Fibroblast of lung (primary cell): ENCODE measurements around the gene LMF2. TPM values are rescaled to one million over a fixed set of nuclear protein-coding genes. Genes with fewer than 3 reads are reported as not detected.

Experiments used
- DNase-seq, 2 donors: peaks; one replicate each; pipeline versions ENCODE4 v3.0.0 to v3.0.0-alpha.2; 2010; ENCODE audit warnings: low read depth in 2 of 2
- H2AFZ ChIP-seq: 2 replicates; pipeline ENCODE4 v1.5.1; 2012; ENCODE audit warnings: low read length, control low read depth, inconsistent platforms
- H3K27ac ChIP-seq: 2 replicates; pipeline ENCODE4 v1.5.1; 2011; ENCODE audit warnings: low read length, control low read depth; ENCODE audit not compliant: insufficient read depth
- H3K27me3 ChIP-seq: 2 replicates; pipeline ENCODE4 v1.5.1; 2011; ENCODE audit warnings: mild to moderate bottlenecking, low read length; ENCODE audit not compliant: control insufficient read depth, insufficient read depth
- H3K36me3 ChIP-seq: 2 replicates; pipeline ENCODE4 v1.5.1; 2011; ENCODE audit warnings: low read length; ENCODE audit not compliant: control insufficient read depth, insufficient read depth
- H3K4me1 ChIP-seq: 2 replicates; pipeline ENCODE4 v1.5.1; 2011; ENCODE audit warnings: low read length; ENCODE audit not compliant: control insufficient read depth, insufficient read depth; ENCODE audit errors: extremely low read depth
- H3K4me2 ChIP-seq: 2 replicates; pipeline ENCODE4 v1.5.1; 2011; ENCODE audit warnings: low read length, control low read depth; ENCODE audit not compliant: insufficient read depth; ENCODE audit errors: extremely low read depth
- H3K4me3 ChIP-seq, 4 experiments: fragments of 200-600 bp in 1 of 4; sonication (generic) in 1 of 4; replicated peaks in 1 of 4; 2 replicates each; pipeline ENCODE4 v1.5.1; 2011 to 2016; ENCODE audit warnings: low read length in 4 of 4, low read depth in 3 of 4, mild to moderate bottlenecking in 3 of 4, control low read depth in 2 of 4, inconsistent platforms in 1 of 4, mixed read lengths in 1 of 4; ENCODE audit not compliant: insufficient read depth in 1 of 4; ENCODE audit errors: control extremely low read depth in 1 of 4
- H3K79me2 ChIP-seq: 2 replicates; pipeline ENCODE4 v1.5.1; 2012; ENCODE audit warnings: mild to moderate bottlenecking, low read length, inconsistent platforms; ENCODE audit not compliant: control insufficient read depth, insufficient read depth
- H3K9ac ChIP-seq: 2 replicates; pipeline ENCODE4 v1.5.1; 2011; ENCODE audit warnings: mild to moderate bottlenecking, low read length, control low read depth; ENCODE audit not compliant: insufficient read depth
- H3K9me3 ChIP-seq: 2 replicates; pipeline ENCODE4 v1.5.1; 2012; ENCODE audit warnings: low read depth, low read length; ENCODE audit not compliant: control insufficient read depth, insufficient read depth
- H4K20me1 ChIP-seq: 2 replicates; pipeline ENCODE4 v1.5.1; 2011; ENCODE audit warnings: low read length; ENCODE audit not compliant: control insufficient read depth, insufficient read depth; ENCODE audit errors: extremely low read depth
- EZH2 ChIP-seq: IDR thresholded peaks from 2 replicates; pipeline ENCODE4 v1.5.1; 2012; ENCODE audit warnings: low read length, control low read depth, mild to moderate bottlenecking; ENCODE audit errors: missing control alignments
- polyA plus RNA-seq, 2 donors: library from polyadenylated mRNA; depleted of rRNA in 1 of 2; stranded (reverse) in 1 of 2; unstranded in 1 of 2; fragments of >200 nt; gene quantifications; 2 replicates each; pipeline ENCODE4 v1.2.1, GENCODE V29; 2011 to 2012; ENCODE audit warnings: missing spikeins in 1 of 2
- total RNA-seq: library from RNA; depleted of rRNA; stranded (reverse); fragments of >200 nt; gene quantifications from 2 replicates; pipeline ENCODE4 v1.2.1, GENCODE V29; 2014
- TF ChIP-seq, protein P1 (sequence below), 2 donors: IDR thresholded peaks in 1 of 2; conservative IDR thresholded peaks in 1 of 2; 1 replicate in 1 of 2; 2 replicates in 1 of 2; pipeline ENCODE4 v1.5.1; 2011 to 2012; ENCODE audit warnings: low read length in 2 of 2, control low read depth in 1 of 2, inconsistent platforms in 1 of 2, low read depth in 1 of 2, mild to moderate bottlenecking in 1 of 2

The LMF2 gene
- total and polyA plus RNA-seq, 2 donors (not counting 1 experiment from before 2014, with no cell fraction given) = 25.8 to 37.8 TPM

DNA sequence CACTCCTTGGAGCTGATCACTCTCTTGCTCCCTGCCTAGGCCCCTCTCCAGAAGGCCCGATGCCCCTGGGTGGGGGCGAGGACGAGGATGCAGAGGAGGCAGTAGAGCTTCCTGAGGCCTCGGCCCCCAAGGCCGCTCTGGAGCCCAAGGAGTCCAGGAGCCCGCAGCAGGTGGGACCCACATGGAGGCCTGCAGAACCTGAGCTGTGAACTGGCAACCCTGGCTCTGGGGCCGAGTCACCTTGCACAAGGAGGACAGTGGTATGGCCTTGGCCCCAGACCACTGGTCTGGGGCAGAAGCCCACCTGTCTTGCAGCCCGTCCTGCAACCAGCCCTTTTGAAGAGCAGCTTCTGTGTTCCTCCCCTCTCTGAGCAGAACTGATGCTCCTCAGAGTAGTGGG lies 11.6 kb upstream of the LMF2 start:
- Histone ChIP-seq H3K79me2 (peaks cover 27% of the 10 kb centered on the region), H4K20me1 (no peaks in the 10 kb centered on the region), H3K27me3 (no peaks in the 10 kb centered on the region), H3K9me3 (no peaks in the 10 kb centered on the region), H3K36me3 (peaks cover 23% of the 10 kb centered on the region), H3K4me1 (peaks cover 2% of the 10 kb centered on the region), H3K27ac (no peak overlapping the region), H3K9ac (no peak overlapping the region), H3K4me2 (no peak overlapping the region), H2AFZ (no peak overlapping the region), H3K4me3 (no peak overlapping the region)
- no peak for DNase-seq
- TF ChIP-seq, protein P1, sequence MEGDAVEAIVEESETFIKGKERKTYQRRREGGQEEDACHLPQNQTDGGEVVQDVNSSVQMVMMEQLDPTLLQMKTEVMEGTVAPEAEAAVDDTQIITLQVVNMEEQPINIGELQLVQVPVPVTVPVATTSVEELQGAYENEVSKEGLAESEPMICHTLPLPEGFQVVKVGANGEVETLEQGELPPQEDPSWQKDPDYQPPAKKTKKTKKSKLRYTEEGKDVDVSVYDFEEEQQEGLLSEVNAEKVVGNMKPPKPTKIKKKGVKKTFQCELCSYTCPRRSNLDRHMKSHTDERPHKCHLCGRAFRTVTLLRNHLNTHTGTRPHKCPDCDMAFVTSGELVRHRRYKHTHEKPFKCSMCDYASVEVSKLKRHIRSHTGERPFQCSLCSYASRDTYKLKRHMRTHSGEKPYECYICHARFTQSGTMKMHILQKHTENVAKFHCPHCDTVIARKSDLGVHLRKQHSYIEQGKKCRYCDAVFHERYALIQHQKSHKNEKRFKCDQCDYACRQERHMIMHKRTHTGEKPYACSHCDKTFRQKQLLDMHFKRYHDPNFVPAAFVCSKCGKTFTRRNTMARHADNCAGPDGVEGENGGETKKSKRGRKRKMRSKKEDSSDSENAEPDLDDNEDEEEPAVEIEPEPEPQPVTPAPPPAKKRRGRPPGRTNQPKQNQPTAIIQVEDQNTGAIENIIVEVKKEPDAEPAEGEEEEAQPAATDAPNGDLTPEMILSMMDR (conservative IDR thresholded peaks at IDR 0.05 in 1 of 2, IDR thresholded peaks at IDR 0.05 in 1 of 2; ENCODE audit: low read depth in 1 of 2, low read length in 2 of 2) = no peak
- TF ChIP-seq EZH2 = no peak

DNA sequence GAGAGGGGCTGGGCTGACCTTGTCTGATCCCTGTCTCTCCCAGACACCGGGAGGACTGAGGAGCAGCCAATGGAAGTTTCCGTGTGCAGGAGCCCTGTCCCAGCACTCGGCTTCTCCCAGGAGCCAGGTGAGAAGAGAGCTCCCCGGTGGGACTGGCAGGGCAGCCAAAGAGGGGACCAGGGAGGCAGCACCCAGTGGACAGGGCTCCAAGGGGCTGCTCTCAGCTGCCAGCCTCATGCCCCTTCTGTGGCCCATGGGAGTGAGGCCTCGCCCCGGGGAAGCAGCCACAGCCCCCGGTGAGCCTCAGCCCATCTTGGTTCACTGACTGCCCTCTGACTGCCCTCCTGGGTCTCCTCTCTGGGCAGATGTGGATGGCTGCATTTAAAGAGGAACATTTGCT lies 11.1 kb upstream of the LMF2 start:
- H3K79me2 ChIP-seq = peaks cover 22% of the 10 kb centered on the region
- H3K9ac ChIP-seq = no peak overlapping the region
- no peaks in the 10 kb centered on the region for H3K27me3 ChIP-seq
- H3K27ac ChIP-seq = no peak overlapping the region
- H3K4me2 ChIP-seq = no peak overlapping the region
- no peak overlapping the region for H3K4me3 ChIP-seq
- no peaks in the 10 kb centered on the region for H3K4me1 ChIP-seq
- H2AFZ ChIP-seq = no peak overlapping the region
- H3K36me3 ChIP-seq = peaks cover 18% of the 10 kb centered on the region
- H3K9me3 ChIP-seq = no peaks in the 10 kb centered on the region
- DNase-seq = no peak
- no peaks in the 10 kb centered on the region for H4K20me1 ChIP-seq
- no peak for TF ChIP-seq EZH2
- TF ChIP-seq, protein P1 (conservative IDR thresholded peaks at IDR 0.05 in 1 of 2, IDR thresholded peaks at IDR 0.05 in 1 of 2; ENCODE audit: low read depth in 1 of 2, low read length in 2 of 2) = no peak

- no peaks in the 10 kb centered on the region for H3K4me1 ChIP-seq
- no peak overlapping the region for H3K4me2 ChIP-seq
- H3K9me3 ChIP-seq = no peaks in the 10 kb centered on the region
- no peak overlapping the region for H3K27ac ChIP-seq
- H2AFZ ChIP-seq = no peak overlapping the region
- H3K4me3 ChIP-seq = no peak overlapping the region
- H3K79me2 ChIP-seq = peaks cover 23% of the 10 kb centered on the region
- no peak overlapping the region for H3K9ac ChIP-seq
- no peaks in the 10 kb centered on the region for H3K27me3 ChIP-seq
- no peak for TF ChIP-seq EZH2
- TF ChIP-seq, protein P1 (conservative IDR thresholded peaks at IDR 0.05 in 1 of 2, IDR thresholded peaks at IDR 0.05 in 1 of 2; ENCODE audit: low read depth in 1 of 2, low read length in 2 of 2) = no peak
- peaks cover 14% of the 10 kb centered on the region for H3K36me3 ChIP-seq
- H4K20me1 ChIP-seq = no peaks in the 10 kb centered on the region
- no peak for DNase-seq
Observed at GRCh38 chr22:50517495-50518260, 10.2 kb upstream of the LMF2 start.
